ENCODE data around the gene KCNJ9. TPM values are rescaled to one million over a fixed set of nuclear protein-coding genes. Genes with fewer than 3 reads are reported as not detected.
A peak's percentile ranks its signal among the peaks of the same experiment; 100 is the strongest.
"Not testable (repeated sequence)": the region's sequence is repeated elsewhere in the genome, so short reads cannot be mapped to it uniquely, and the experiment has no call there.

KCNJ9 gene
- polyA plus RNA-seq (ENCODE audit: insufficient read length in 4 of 4) = under 1 TPM in 3 of 4 donors, not detected in 1; 0.04 to 0.13 (median 0.10) TPM

DNA sequence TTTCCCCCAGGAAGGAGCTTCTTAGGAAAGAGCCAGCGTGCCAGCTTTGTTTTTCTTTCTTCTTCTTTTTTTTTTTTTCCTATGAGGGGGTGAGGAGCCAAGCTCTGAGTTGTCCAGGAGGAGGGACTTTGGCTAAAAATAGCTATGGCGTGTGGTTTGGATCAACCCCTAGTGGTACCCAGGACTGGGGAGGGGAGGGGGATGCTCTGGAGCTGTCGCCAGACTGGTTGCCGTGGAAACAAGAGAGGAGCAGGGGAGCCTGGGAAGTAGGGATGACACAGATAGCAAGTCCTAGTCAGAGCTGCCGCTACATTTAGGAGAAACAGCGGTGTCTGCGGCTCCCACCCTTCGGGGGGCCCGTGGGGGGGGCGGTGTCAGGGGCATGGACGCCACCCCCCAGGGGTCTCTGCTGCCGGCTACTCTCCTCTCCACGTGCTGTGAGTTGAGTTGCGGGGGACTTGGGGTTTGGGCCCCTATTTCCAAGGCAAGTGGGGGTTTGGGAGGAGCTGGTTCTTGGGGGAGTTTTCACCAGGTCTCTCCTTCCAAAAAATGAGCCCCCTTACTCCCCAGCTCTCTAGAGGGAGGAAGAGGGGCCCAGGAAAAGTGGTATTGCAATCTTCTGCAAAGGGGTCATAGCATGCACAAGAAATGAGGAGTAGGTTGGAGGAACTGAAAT is at the start of gene KCNJ9:
TSS of gene KCNJ9 (plus strand) at position 278 of the 676 bp plus-strand sequence. CDS start 2,493 bp downstream, outside the sequence.
- no peak for DNase-seq (ENCODE audit: low read depth in 4 of 4, low spot score in 3 of 4)

DNA sequence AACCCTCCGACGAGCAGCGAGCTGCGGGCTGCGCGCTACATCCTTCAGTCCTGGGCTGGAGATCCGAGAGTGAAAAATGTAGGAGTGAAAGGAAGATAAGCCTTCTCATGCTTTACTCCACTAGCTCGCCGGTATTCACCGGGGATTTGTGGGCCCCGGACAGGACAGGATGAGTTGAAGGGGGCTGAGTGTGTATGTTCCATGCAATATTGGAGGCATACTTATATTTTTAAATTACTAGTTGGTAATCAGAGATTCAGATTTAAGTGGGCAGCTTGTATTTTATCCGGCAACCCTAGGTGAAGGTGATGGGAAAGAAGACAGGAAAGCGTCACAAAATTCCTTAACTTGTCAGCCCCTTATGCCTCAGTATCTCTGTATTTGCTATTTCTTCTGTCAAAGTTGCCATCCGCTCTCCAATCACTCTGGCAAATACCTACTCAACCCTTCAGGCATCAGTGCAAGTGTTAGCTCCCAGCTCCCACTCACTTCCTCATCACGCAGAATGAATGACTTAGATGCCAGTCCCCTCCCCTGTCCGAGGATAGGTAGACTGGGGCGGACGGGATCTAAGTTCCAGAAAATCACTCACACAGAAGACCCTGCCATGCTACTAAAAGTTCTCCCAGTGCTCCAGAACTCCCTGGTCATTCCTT is 49.0 kb upstream of the KCNJ9 start:
- DNase-seq (ENCODE audit: low read depth in 4 of 4, low spot score in 3 of 4) = no peak

DNA sequence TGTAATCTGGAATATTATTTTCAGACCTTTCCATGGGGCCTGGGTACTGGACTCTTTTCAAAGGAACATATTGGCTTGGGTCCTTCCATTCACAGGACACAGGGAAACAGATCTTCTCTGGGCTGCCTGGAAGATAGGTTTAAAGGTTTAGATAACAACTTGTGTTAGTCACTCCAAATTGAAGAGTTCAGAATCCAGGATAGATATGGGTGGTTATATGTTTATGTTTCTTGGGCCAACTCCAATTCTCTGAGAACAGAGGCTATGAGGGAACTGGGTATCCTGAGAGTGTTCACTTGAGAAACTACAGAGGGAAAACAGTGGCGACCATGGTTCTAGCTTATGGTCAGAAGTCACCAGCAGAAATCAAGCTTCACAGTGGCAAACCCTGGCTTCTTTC is 40.9 kb upstream of the KCNJ9 start:
- DNase-seq (ENCODE audit: low read depth in 4 of 4, low spot score in 3 of 4) = no peak

DNA sequence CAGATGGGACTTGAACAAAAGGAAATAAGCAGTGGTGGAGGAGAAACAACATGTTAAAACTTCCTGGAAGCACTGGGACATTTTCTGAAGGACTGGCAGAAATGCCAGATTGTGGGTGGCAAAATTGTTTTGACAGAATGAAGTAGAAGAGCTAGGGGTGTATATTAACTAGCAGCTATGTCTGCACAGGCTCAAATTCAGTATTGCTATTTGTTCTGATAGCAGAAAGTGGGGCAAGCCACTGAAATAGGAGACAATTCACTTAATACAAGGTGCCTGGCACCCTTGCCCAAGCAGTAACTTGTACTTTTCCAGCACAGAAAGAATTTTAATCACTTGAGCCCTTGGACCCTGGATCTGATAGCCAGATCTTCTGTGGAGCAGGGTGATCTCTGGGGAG is 37.8 kb upstream of the KCNJ9 start:
- DNase-seq (ENCODE audit: low read depth in 4 of 4, low spot score in 3 of 4) = no peak

DNA sequence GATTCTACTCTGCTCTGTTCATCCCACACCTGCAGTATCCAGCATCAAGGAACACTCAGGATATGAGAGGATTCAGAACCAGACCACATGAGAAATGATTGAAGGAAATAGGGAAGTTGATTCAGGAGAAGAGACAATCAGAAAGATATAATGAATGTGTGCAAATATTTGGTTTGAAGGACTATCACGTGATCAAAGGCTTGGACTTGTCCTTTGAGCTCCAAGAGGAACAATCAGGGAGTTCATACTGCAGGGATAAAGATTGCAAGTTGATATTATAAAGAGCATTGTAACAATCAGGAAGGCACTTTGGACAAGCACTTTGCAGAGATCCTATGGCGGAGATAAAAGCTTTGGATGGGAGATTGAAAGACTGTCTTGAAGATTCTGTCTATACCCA is 35.7 kb upstream of the KCNJ9 start:
- DNase-seq (ENCODE audit: low read depth in 4 of 4, low spot score in 3 of 4) = no peak

DNA sequence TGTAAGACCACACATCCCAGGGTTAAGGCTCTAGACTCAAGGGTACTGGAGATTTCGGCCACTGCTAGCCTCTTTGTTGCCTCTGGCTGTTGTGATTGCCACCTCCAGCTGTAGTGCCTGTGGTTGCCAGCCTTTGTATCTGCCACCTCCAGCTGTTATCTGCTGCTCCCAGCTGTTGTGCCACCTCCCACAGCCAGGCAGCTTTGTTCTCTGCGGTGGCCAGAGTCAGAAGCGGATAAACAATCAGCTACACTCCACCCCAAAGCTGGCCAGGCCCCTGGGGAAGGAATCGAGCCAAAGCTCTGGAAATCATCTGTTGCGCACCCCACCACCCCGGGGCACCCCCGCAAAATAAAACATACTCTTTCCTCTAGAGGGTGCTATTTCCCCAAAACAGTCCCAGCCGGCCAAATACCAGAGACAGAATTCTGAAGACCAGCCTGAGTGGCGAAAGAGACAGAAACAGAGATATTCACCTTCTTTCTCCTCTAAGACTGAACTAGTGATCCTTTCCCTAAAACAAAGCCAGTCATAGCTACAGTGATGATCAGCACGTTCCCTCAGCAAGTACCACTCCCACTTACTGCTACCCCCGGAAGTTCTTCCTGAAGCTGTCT is 34.7 kb upstream of the KCNJ9 start:
- no peak for DNase-seq (ENCODE audit: low read depth in 4 of 4, low spot score in 3 of 4)

DNA sequence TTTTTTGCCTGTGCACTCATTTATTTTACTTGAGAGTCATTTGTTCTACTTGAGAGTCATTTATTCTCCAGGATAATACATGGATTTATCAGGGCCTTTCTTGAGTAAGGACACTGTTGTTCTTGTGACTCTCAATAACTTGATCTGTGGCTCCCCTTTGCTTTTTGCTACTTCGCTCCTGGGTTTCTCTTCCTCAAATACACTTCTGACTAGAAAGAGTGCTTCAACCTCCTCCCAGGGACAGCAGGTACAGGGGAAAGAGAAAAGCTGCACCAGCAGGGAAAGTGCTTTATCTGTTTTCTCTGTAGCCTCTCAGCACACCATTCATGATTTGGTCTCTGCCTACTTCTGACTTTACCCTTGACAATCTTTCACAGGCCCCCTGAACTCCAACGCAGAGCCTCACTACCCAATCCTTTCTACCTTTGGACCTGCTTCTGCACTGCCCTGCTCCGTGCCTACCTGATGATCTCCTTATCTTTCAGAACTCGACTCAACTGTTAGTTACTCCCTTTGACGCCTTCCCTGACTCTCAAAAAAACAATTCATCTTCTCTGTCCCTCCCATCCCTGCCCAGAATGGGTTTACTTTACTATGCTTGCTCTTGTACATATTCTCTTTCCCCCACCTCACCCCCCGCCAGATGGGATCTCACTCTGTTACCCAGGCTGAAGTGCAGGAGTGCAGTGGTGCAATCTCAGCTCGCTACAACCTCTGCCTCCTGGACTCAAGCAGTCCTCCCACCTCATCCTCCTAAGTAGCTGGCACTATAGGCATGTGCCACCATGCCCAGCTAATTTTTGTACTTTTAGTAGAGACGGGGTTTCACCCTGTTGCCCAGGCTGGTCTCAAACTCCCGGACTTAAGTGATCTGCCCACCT is 34.0 kb upstream of the KCNJ9 start:
- no peak for DNase-seq (ENCODE audit: low read depth in 4 of 4, low spot score in 3 of 4)

DNA sequence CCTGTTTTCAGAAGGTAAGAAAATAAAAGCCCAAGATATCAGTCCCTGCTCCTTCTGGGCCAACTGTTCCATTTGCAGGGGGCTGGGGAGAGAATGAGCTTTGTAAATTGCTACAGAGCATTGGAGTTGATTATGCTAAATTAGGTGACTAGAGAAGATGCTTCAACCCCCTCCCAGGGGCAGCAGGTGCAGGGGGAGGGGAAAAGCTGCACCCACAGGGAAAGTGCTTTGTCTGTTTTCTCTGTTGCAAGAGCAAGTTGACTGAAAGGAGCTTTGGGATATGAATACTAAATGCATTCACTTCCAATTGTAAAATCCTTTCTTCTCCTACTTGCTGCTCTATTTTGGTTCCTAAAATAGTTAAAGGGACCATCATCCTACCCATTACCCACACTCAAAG is 33.0 kb upstream of the KCNJ9 start:
- no peak for DNase-seq (ENCODE audit: low read depth in 4 of 4, low spot score in 3 of 4)

DNA sequence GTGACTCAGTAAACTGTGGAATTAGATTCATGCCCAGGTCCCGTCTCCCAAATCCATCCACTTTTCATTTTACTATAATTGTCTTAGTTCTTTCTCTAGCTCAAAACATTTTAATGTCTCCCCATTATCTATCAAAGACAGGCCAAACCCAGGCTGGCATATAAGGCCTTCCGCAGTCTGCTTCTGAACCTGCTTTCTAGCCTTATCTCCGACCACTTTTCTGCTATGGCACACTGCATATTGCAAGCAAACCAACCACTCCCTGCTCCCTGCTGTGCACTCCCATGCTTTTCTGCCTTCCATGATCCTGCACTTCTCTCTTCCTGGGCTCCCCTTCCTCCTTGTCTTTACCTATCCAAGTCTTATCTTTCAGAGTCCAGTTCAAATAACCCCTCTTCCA is 32.2 kb upstream of the KCNJ9 start:
- no peak for DNase-seq (ENCODE audit: low read depth in 4 of 4, low spot score in 3 of 4)

DNA sequence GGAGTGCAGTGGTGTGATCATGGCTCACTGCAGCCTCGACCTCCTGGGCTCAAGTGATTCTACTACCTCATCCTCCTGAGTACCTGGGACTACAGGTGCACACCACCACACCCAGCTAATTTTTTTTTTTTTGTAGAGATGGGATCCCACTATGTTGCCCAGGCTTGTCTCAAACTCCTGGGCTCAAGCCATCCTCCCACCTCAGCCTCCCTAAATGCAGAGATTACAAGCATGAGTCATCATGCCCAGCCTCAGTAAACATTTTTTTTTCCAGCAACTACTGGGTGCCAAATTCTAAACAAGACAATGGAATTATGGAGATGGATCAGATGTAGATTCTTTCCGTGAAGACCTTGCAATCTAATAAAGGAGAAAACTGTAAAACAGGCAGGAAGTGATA is 31.2 kb upstream of the KCNJ9 start:
- not testable (repeated sequence) for DNase-seq (ENCODE audit: low read depth in 4 of 4, low spot score in 3 of 4)

DNA sequence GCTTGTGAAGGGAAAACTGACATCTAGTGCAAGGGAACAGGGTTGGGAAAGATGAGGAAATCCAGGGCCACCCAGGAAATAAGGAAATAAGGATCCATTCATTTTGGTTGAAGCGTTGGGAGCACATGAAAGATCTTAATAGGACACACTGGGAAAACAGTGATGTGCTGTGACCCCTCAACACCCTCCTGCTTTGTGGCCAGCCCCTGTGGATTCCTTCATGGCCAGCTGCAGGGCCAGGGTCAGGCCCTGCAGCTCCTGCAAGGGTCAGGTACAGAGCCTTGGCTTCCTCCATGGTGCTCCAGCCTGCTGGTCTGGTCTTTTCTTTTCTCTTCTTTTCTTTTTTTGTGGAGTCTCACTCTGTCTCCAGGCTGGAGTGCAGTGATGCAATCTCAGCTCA is 30.7 kb upstream of the KCNJ9 start:
- no peak for DNase-seq (ENCODE audit: low read depth in 4 of 4, low spot score in 3 of 4)

DNA sequence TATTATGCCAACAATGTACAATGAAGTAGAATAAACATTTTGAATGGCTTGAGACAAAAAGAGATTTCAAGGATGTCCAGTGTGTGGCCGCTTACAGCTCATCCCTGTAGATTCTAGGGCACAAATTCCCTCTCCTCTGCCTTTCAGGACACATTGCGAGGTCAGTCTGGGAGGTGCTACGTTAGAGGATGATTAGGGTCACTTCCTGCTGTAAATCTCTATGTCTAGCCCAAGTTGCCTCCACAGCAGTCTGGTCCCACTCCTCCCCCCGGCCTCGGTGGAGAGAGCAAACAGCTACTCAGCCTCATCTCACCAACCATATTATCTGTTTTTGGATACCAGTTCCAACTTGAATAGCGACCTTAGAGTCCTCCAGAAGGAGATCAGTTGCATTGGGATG is 28.4 kb upstream of the KCNJ9 start:
- DNase-seq (ENCODE audit: low read depth in 4 of 4, low spot score in 3 of 4) = no peak

DNA sequence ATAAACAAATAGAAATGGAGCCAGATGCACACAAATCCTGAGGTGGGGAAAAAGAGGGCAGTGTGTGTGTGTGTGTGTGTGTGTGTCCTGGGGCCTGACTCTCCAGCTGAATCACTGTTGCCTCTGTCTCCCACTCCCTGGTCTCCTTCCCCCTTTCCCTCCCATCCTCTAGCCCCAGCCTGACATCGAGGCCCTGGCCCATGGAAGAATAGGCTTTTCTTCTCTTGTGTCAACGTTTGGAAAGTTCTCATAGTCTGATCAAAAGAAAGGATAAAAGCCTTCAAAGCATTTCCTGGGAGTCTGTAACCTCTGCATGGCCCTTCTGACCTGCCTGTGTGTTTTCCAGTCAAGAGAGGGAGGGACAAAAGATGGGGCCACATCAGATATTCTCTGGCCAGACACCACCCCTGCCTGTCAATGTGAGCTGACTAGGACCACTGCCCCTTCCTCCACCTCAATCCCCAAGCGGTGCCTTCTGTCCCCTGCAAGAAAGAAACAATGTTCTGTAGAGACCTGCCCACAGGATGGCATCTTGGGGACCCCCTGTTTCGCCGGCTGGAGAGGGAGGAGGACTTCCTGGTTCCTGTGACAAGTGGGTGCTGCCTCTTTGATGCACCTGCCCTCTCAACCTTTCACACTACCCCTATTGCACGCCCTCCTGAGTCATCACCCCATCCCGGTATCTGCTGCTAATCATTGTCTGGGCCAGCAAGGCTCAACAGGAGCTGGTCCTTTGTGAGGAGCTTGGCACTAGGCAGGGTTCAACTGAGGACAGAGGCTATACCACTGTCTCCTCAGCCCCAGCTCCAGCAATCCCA is 27.6 kb upstream of the KCNJ9 start:
- DNase-seq (ENCODE audit: low read depth in 4 of 4, low spot score in 3 of 4) = no peak

DNA sequence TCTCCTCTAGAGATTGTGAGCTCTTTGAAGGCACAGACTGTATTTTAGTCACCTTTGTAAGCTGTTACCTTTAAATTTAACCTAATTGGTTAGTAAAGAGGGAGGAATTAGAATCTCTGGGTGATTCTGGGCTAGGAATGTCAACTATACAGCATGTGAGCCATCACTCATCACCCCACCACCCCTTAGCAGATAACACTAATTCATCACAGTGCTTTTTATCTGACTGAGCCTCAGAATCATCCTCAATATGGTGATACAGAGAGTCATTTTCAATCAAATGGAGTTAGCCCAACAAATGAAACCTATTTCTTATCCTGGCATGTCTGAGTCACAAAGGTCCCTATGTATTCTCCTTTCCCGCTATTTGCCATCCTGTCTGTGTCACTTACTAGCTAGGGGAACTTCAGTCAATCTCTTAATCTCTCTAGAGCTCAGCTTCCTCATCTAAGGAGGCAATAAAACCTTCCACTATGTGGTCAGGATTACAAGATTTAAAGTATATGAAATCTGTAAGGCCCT is 24.6 kb upstream of the KCNJ9 start:
- no peak for DNase-seq (ENCODE audit: low read depth in 4 of 4, low spot score in 3 of 4)

DNA sequence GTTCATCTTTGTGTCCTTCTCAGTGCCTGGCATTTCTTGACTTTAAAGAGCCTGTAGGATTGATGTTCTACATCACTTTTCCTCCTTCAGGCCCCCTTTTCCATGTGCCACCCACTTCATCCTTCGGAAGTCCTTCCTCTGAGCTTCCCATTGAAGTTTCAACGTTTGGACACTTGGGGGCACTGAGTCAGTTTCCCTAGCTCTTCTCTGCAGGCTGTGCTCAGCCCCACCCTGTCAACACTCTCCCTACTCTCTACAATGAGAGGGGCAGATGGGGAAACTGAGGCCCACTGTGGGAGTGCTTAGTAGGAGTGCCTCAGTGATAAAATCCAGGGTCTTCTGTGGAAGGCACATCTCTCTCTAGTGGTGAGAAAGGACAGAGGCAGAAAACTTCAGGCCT is 23.3 kb upstream of the KCNJ9 start:
- no peak for DNase-seq (ENCODE audit: low read depth in 4 of 4, low spot score in 3 of 4)

DNA sequence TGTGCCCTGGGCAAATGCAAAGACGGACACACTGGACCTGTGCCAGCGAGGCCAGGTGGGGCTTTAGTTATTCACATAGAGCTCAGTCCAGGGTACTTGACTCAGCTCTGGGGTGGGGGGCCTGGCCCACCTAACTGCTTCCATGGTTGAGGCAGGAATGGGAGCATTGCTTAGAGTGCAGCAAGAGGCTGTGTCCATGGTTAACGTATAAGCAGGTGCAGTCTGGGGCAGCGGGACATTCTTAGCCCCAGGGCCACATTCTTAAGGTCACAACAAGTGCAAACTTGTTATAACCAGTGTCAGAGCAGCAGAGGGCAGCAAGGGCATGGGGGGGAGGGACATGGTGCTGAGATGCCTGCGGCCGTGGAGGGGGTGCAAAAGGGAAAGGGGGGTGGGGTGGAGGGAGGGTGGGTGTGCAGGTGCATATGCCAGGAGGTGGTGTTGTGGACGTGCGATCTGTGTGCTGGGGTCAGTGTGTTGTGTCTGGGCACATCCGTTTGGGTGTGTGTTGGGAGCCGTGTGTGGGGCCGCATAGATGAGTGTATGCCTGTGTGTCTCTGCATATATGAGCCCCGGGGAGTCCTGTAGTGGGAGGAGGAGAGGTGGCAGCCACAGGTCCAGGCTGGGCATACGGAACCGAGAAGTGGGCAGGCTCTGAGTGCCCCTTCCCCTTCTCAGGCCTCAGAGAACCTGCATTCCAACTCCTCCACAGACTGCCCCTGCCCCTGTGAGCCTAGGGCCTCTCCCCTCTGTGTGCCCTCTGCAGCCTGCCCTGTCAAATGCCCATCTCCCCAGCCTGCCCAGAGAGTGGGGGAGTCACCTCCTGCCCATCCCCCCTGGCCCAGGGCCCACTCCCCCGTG is 19.7 kb upstream of the KCNJ9 start:
- peak in 2 of 4 donors; percentile 37 to 38 for DNase-seq (ENCODE audit: low read depth in 4 of 4, low spot score in 3 of 4)

DNA sequence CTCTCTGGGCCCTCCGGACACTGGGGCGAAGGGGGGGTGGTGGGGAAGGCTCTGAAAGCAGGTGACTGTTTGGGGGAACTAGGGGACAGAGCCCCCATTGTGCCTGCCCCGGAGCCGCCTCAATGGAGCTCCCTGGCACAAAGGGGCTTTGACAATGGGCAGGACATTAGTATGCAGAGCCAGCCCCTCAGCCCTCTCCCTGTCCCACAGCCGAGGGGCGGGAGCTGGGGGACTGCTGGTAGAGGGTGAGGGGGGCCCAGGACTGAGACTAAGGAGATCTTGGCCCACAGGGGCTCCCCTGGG is 19.2 kb upstream of the KCNJ9 start:
- no peak for DNase-seq (ENCODE audit: low read depth in 4 of 4, low spot score in 3 of 4)

DNA sequence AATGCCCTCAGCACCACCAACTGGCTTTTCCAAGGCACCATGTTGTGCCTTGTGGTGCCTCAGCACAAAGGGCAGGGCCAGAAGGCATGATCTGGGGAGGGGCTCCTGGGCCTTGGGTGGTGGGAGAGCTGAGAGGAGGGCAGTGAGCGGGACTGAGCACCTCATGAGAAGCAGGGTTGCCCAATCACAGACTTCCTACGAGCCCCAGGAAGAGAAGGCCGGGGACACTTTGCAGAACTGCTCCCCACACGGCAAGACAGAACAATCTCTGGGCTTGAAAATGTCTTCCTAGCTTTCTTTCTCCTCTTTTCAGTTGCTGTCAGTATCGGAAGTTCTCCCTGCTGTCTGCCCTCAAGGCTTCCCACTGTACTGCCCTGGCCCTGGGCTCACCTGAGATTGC is 18.2 kb upstream of the KCNJ9 start:
- DNase-seq (ENCODE audit: low read depth in 4 of 4, low spot score in 3 of 4) = no peak

DNA sequence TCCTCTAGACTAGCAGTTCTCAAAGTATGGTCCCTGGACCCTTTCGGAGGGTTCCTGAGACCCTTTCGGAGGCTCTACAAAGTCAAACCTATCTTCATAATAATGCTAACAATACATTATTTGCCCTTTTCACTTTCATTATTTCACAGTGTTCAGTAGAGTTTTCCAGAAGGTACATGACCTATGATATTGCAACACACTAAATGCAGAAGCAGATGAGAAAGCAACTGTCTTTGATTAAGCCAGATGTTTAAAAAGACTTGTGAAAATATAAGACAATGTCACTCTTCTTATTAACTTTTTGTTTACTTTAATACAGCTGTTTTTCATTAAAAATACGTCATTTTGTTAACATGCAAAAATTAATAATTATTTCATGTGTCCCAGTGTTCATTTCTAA is 17.2 kb upstream of the KCNJ9 start:
- no peak for DNase-seq (ENCODE audit: low read depth in 4 of 4, low spot score in 3 of 4)

Measured in right renal pelvis (tissue), 4 donors.